Gastroesophageal sphincter (tissue), 4 donors: ENCODE results near the gene TSPYL4. TPM values are rescaled to one million over a fixed set of nuclear protein-coding genes. Genes with fewer than 3 reads are reported as not detected.

Experiments
- ATAC-seq: fragments of 150-250 bp; one replicate; pipeline ENCODE4 v1.9.1; 2016; ENCODE audit warnings: mild to moderate bottlenecking, moderate library complexity
- H3K27ac ChIP-seq, 4 donors: fragments of 200-600 bp; sonication (generic) in 3 of 4; 1 replicate in 3 of 4; 2 replicates in 1 of 4; pipeline ENCODE4 v1.5.1; 2016 to 2019
- H3K27me3 ChIP-seq: fragments of 200-600 bp; sonication (generic); one replicate; pipeline ENCODE4 v1.5.1; 2019
- H3K36me3 ChIP-seq, 2 donors: fragments of 200-600 bp; sonication (generic); one replicate each; pipeline ENCODE4 v1.5.1; 2019; ENCODE audit warnings: control low read depth in 1 of 2
- H3K4me1 ChIP-seq, 3 donors: fragments of 200-600 bp; sonication (generic); 1 replicate in 2 of 3; 2 replicates in 1 of 3; pipeline ENCODE4 v1.5.1; 2016 to 2019; ENCODE audit warnings: control low read depth in 2 of 3
- H3K4me3 ChIP-seq, 2 donors: fragments of 200-600 bp; sonication (generic); one replicate each; pipeline ENCODE4 v1.5.1; 2019; ENCODE audit warnings: mild to moderate bottlenecking in 1 of 2, moderate library complexity in 1 of 2
- H3K9me3 ChIP-seq, 3 donors: fragments of 200-600 bp; sonication (generic); one replicate each; pipeline ENCODE4 v1.5.1; 2017 to 2019; ENCODE audit warnings: control low read depth in 2 of 3
- CTCF ChIP-seq, 4 experiments: fragments of 200-600 bp in 2 of 4; fragments of 450-650 bp in 2 of 4; sonication (generic) in 1 of 4; IDR thresholded peaks; one replicate each; pipeline ENCODE4 v1.5.1; 2017 to 2019; ENCODE audit warnings: antibody characterized with exemption in 4 of 4, mild to moderate bottlenecking in 2 of 4, moderate library complexity in 2 of 4
- EP300 ChIP-seq: sonication (generic); formaldehyde crosslinking; IDR thresholded peaks from one replicate; pipeline ENCODE4 v1.6.1; 2017; ENCODE audit warnings: antibody characterized with exemption, mild to moderate bottlenecking
- POLR2A ChIP-seq, 2 donors: fragments of 450-650 bp; IDR thresholded peaks; one replicate each; pipeline ENCODE4 v1.6.1; 2017; ENCODE audit warnings: antibody characterized with exemption in 2 of 2, mild to moderate bottlenecking in 2 of 2, moderate library complexity in 1 of 2
- POLR2AphosphoS5 ChIP-seq: sonication (generic); formaldehyde crosslinking; IDR thresholded peaks from one replicate; pipeline ENCODE4 v1.6.1; 2017; ENCODE audit warnings: antibody characterized with exemption
- WGBS, 2 donors: methylation state at CpG; one replicate each; pipeline ENCODE4 v1.1.5; 2018; ENCODE audit warnings: low coverage in 1 of 2; 5-methylcytosine and 5-hydroxymethylcytosine counted together
- total RNA-seq, 4 donors: library from RNA; depleted of rRNA; stranded (reverse); fragments of >200 nt; gene quantifications; one replicate each; pipeline ENCODE4 v1.1.0, GENCODE V29; 2016

The TSPYL4 gene
- total RNA-seq, 4 donors from 2014 or later, result 19.1 to 28.5 (median 20.0) TPM

GRCh38 chr6:116215414-116215813, 38.5 kb downstream of the TSPYL4 start:
- no peak for ATAC-seq
- Histone ChIP-seq H3K27me3 (no peaks in the 10 kb centered on the region), H3K9me3 (no peaks in the 10 kb centered on the region), H3K4me1 (peaks cover 0 to 4% (median 0%) of the 10 kb centered on the region in 3 donors), H3K36me3 (no peaks in the 10 kb centered on the region), H3K27ac (no peak overlapping the region), H3K4me3 (no peak overlapping the region)
- WGBS, 2 donors, result 74 to 80% methylated on average over 5 of the region's 5 CpGs
- no peak for TF ChIP-seq EP300
- TF ChIP-seq POLR2A (IDR thresholded peaks at IDR 0.05), result no peak
- TF ChIP-seq CTCF (IDR thresholded peaks at IDR 0.05), result no peak
- TF ChIP-seq POLR2AphosphoS5, result no peak

GRCh38 chr6:116214681-116215080, 39.2 kb downstream of the TSPYL4 start:
- no peak for TF ChIP-seq EP300
- no peak for TF ChIP-seq POLR2A (IDR thresholded peaks at IDR 0.05)
- TF ChIP-seq CTCF (IDR thresholded peaks at IDR 0.05), result no peak
- TF ChIP-seq POLR2AphosphoS5, result no peak
- Histone ChIP-seq H3K4me1 (peaks cover 0 to 4% (median 0%) of the 10 kb centered on the region in 3 donors), H3K9me3 (no peaks in the 10 kb centered on the region), H3K4me3 (no peak overlapping the region), H3K36me3 (no peaks in the 10 kb centered on the region), H3K27me3 (no peaks in the 10 kb centered on the region), H3K27ac (no peak overlapping the region)
- no peak for ATAC-seq
- 80% methylated on average over 1 of the region's 1 CpG; no CpG with 5 or more reads in 1 of the 2 donors for WGBS, 2 donors

- WGBS, 2 donors, result 38% methylated on average over 3 of the region's 3 CpGs; no CpG with 5 or more reads in 1 of the 2 donors
- TF ChIP-seq POLR2AphosphoS5, result no peak
- no peak for TF ChIP-seq EP300
- TF ChIP-seq POLR2A (IDR thresholded peaks at IDR 0.05), result no peak
- TF ChIP-seq CTCF (IDR thresholded peaks at IDR 0.05), result no peak
- no peak for ATAC-seq
- no peaks in the 10 kb centered on the region for H3K27me3 ChIP-seq
- no peaks in the 10 kb centered on the region for H3K9me3 ChIP-seq
- H3K27ac ChIP-seq, result no peak overlapping the region
- peaks cover 0 to 4% (median 0%) of the 10 kb centered on the region in 3 donors for H3K4me1 ChIP-seq
- H3K4me3 ChIP-seq, result no peak overlapping the region
- H3K36me3 ChIP-seq, result no peaks in the 10 kb centered on the region
Measured at GRCh38 chr6:116210750-116211425, 43.0 kb downstream of the TSPYL4 start.

- H3K4me1 ChIP-seq, result peaks cover 0 to 4% (median 0%) of the 10 kb centered on the region in 3 donors
- no peak overlapping the region for H3K27ac ChIP-seq
- H3K4me3 ChIP-seq, result no peak overlapping the region
- no peaks in the 10 kb centered on the region for H3K27me3 ChIP-seq
- no peak for TF ChIP-seq EP300
- no peak for TF ChIP-seq CTCF (IDR thresholded peaks at IDR 0.05)
- TF ChIP-seq POLR2A (IDR thresholded peaks at IDR 0.05), result no peak
- no peak for TF ChIP-seq POLR2AphosphoS5
- H3K9me3 ChIP-seq, result no peaks in the 10 kb centered on the region
- H3K36me3 ChIP-seq, result no peaks in the 10 kb centered on the region
- 88 to 96% methylated on average over 5 of the region's 5 CpGs for WGBS, 2 donors
- no peak for ATAC-seq
Measured at GRCh38 chr6:116210316-116210715, 43.6 kb downstream of the TSPYL4 start.

- Histone ChIP-seq H3K9me3 (no peaks in the 10 kb centered on the region), H3K36me3 (no peaks in the 10 kb centered on the region), H3K4me3 (no peak overlapping the region), H3K4me1 (peaks cover 0 to 4% (median 0%) of the 10 kb centered on the region in 3 donors), H3K27ac (no peak overlapping the region), H3K27me3 (no peaks in the 10 kb centered on the region)
- TF ChIP-seq POLR2AphosphoS5 (no peak), CTCF (IDR thresholded peaks at IDR 0.05) (no peak), EP300 (no peak), POLR2A (IDR thresholded peaks at IDR 0.05) (no peak)
- ATAC-seq, result no peak
- 52 to 77% methylated on average over 2 to 4 of the region's 4 CpGs for WGBS, 2 donors
Measured at GRCh38 chr6:116208056-116208785, 45.7 kb downstream of the TSPYL4 start.
